Kidney epithelial cell (primary cell): ENCODE measurements around the gene MYBPC2. TPM values are rescaled to one million over a fixed set of nuclear protein-coding genes. Genes with fewer than 3 reads are reported as not detected.

Experiments
- DNase-seq: peaks from one replicate; pipeline ENCODE4 v3.0.0-alpha.2; 2010; ENCODE audit warnings: low read depth
- H3K27me3 ChIP-seq: 2 replicates; pipeline ENCODE4 v1.6.0; 2011; ENCODE audit warnings: low read length; ENCODE audit not compliant: control insufficient read depth, insufficient read depth
- H3K36me3 ChIP-seq: 2 replicates; pipeline ENCODE4 v1.5.1; 2011; ENCODE audit warnings: low read length; ENCODE audit not compliant: control insufficient read depth, insufficient read depth
- H3K4me3 ChIP-seq: 2 replicates; pipeline ENCODE4 v1.5.1; 2011; ENCODE audit warnings: low read depth, mild to moderate bottlenecking, control low read depth, low read length
- CTCF ChIP-seq: IDR thresholded peaks from 2 replicates; pipeline ENCODE4 v1.5.1; 2011; ENCODE audit warnings: mild to moderate bottlenecking, moderate library complexity, low read length, control low read depth, inconsistent platforms; ENCODE audit not compliant: insufficient read depth, poor library complexity, severe bottlenecking
- total RNA-seq: library from RNA; depleted of rRNA; stranded (reverse); fragments of >200 nt; gene quantifications from 2 replicates; pipeline ENCODE4 v1.2.3, GENCODE V29; 2015

The MYBPC2 gene
- total RNA-seq, 1 donor from 2014 or later: 0.21 TPM

- Histone ChIP-seq H3K36me3 (no peaks in the 10 kb centered on the region), H3K27me3 (peaks cover 9% of the 10 kb centered on the region), H3K4me3 (no peak overlapping the region)
- DNase-seq: no peak
- no peak for TF ChIP-seq CTCF
Measured at GRCh38 chr19:50515168-50515561, 82.5 kb downstream of the MYBPC2 start.

Other genes starting within 250 kb of the MYBPC2 start
- 87.8 and 96.0 TPM in 2 replicates for gene MYH14, start 229.3 kb upstream of the MYBPC2 start, total RNA-seq
- gene KCNC3, start 103.5 kb upstream of the MYBPC2 start, total RNA-seq: 0.46 and 0.55 TPM in 2 replicates
- gene NAPSA, start 67.3 kb upstream of the MYBPC2 start, total RNA-seq: 1.7 and 1.8 TPM in 2 replicates
- gene NR1H2, start 56.4 kb upstream of the MYBPC2 start, total RNA-seq: 73.4 and 86.5 TPM in 2 replicates
- 25.5 and 30.3 TPM in 2 replicates for gene POLD1, start 48.5 kb upstream of the MYBPC2 start, total RNA-seq
- gene SPIB, start 14.0 kb upstream of the MYBPC2 start, total RNA-seq: not detected in 2 replicates
- gene EMC10, start 43.6 kb downstream of the MYBPC2 start, total RNA-seq: 256 and 274 TPM in 2 replicates
- gene GARIN5A, start 44.0 kb downstream of the MYBPC2 start, total RNA-seq: 8.5 and 9.9 TPM in 2 replicates
- 26.7 and 26.8 TPM in 2 replicates for gene JOSD2, start 78.3 kb downstream of the MYBPC2 start, total RNA-seq
- not detected in 2 replicates for gene ASPDH, start 81.0 kb downstream of the MYBPC2 start, total RNA-seq
- 9.2 and 9.3 TPM in 2 replicates for gene LRRC4B, start 135.5 kb downstream of the MYBPC2 start, total RNA-seq
- gene SYT3, start 207.0 kb downstream of the MYBPC2 start, total RNA-seq: 0.29 and 0.55 TPM in 2 replicates
- gene C19orf81, start 216.6 kb downstream of the MYBPC2 start, total RNA-seq: 4.4 and 16.5 TPM in 2 replicates